HEK293T (cell line): ENCODE data around the gene FBXO24.
A peak's percentile ranks its signal among the peaks of the same experiment; 100 is the strongest.

ENCODE experiments used
- CTCF ChIA-PET: fragments of 350-600 bp; formaldehyde crosslinking; extraction: SDS; loops from one replicate; lab custom pipeline; 2021; ENCODE audit warnings: antibody characterized with exemption, inconsistent platforms; lab: Yijun Ruan, JAX
- POLR2A ChIA-PET: fragments of 350-600 bp; formaldehyde crosslinking; extraction: SDS; loops from one replicate; lab custom pipeline; 2020; ENCODE audit warnings: antibody characterized with exemption, inconsistent platforms; lab: Yijun Ruan, JAX
- DNase-seq: peaks from one replicate; pipeline ENCODE4 v3.0.0; 2012; ENCODE audit warnings: mixed read lengths; ENCODE audit errors: extremely low spot score
- ARNT ChIP-seq: fragments of 450-650 bp; IDR thresholded peaks from 2 replicates; pipeline ENCODE4 v1.6.1; 2017; ENCODE audit warnings: mild to moderate bottlenecking
- BHLHE40 ChIP-seq: fragments of 450-650 bp; IDR thresholded peaks from 2 replicates; pipeline ENCODE4 v1.6.1; 2016; ENCODE audit warnings: mild to moderate bottlenecking, moderate library complexity, borderline replicate concordance
- CTBP1 ChIP-seq: fragments of 450-650 bp; IDR thresholded peaks from 2 replicates; pipeline ENCODE4 v1.6.1; 2016; ENCODE audit warnings: borderline replicate concordance
- ELF4 ChIP-seq: fragments of 450-650 bp; IDR thresholded peaks from 2 replicates; pipeline ENCODE4 v1.6.1; 2017; ENCODE audit warnings: antibody characterized with exemption
- FOXA1 ChIP-seq: fragments of 450-650 bp; IDR thresholded peaks from 2 replicates; pipeline ENCODE4 v1.6.1; 2016; ENCODE audit warnings: mild to moderate bottlenecking
- FOXK2 ChIP-seq: fragments of 450-650 bp; IDR thresholded peaks from 2 replicates; pipeline ENCODE4 v1.6.1; 2016; ENCODE audit warnings: mild to moderate bottlenecking
- FOXM1 ChIP-seq: fragments of 450-650 bp; IDR thresholded peaks from 2 replicates; pipeline ENCODE4 v1.6.1; 2017; ENCODE audit warnings: mild to moderate bottlenecking, borderline replicate concordance
- HDGF ChIP-seq: fragments of 450-650 bp; IDR thresholded peaks from 2 replicates; pipeline ENCODE4 v1.6.1; 2017; ENCODE audit warnings: antibody characterized with exemption, borderline replicate concordance
- L3MBTL2 ChIP-seq: fragments of 450-650 bp; conservative IDR thresholded peaks from 2 replicates; pipeline ENCODE4 v1.6.1; 2016; ENCODE audit warnings: mild to moderate bottlenecking
- LEF1 ChIP-seq: fragments of 450-650 bp; IDR thresholded peaks from 2 replicates; pipeline ENCODE4 v1.6.1; 2017; ENCODE audit warnings: mild to moderate bottlenecking, borderline replicate concordance
- NFRKB ChIP-seq: fragments of 450-650 bp; IDR thresholded peaks from 2 replicates; pipeline ENCODE4 v1.6.1; 2016; ENCODE audit warnings: mild to moderate bottlenecking, moderate library complexity
- SP1 ChIP-seq: fragments of 450-650 bp; IDR thresholded peaks from 2 replicates; pipeline ENCODE4 v1.6.1; 2017
- SUZ12 ChIP-seq: fragments of 450-650 bp; IDR thresholded peaks from 2 replicates; pipeline ENCODE4 v1.6.1; 2016; ENCODE audit warnings: mild to moderate bottlenecking
- TARDBP ChIP-seq: fragments of 450-650 bp; IDR thresholded peaks from 2 replicates; pipeline ENCODE4 v1.6.1; 2016
- ZNF384 ChIP-seq: fragments of 450-650 bp; IDR thresholded peaks from 2 replicates; pipeline ENCODE4 v1.6.1; 2016
- TF ChIP-seq, protein P1 (sequence below): fragments of 450-650 bp; IDR thresholded peaks from 2 replicates; pipeline ENCODE4 v1.6.1; 2016

Gene FBXO24

GRCh38 chr7:100567751-100568175 lies 18.4 kb upstream of the FBXO24 start:
- POLR2A ChIA-PET, result interaction anchor here (0.9 to 1.4 kb wide), 2 partner anchors 19 to 123 kb away, joined by 3 to 4 read pairs; partner anchors contain the start of gene FBXO24
- no peak for DNase-seq
- CTCF ChIA-PET, result interaction anchor here (0.5 to 1.5 kb wide), 2 partner anchors 62 to 213 kb away, joined by 3 read pairs; no protein-coding TSS in a partner anchor
- TF ChIP-seq FOXM1 (no peak), ELF4 (no peak), FOXA1 (no peak), NFRKB (no peak), ZNF384 (no peak), HDGF (no peak), SP1 (no peak), LEF1 (no peak), FOXK2 (no peak), L3MBTL2 (no peak), SUZ12 (no peak)
- TF ChIP-seq, protein P1, sequence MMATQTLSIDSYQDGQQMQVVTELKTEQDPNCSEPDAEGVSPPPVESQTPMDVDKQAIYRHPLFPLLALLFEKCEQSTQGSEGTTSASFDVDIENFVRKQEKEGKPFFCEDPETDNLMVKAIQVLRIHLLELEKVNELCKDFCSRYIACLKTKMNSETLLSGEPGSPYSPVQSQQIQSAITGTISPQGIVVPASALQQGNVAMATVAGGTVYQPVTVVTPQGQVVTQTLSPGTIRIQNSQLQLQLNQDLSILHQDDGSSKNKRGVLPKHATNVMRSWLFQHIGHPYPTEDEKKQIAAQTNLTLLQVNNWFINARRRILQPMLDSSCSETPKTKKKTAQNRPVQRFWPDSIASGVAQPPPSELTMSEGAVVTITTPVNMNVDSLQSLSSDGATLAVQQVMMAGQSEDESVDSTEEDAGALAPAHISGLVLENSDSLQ, result no peak

DNA sequence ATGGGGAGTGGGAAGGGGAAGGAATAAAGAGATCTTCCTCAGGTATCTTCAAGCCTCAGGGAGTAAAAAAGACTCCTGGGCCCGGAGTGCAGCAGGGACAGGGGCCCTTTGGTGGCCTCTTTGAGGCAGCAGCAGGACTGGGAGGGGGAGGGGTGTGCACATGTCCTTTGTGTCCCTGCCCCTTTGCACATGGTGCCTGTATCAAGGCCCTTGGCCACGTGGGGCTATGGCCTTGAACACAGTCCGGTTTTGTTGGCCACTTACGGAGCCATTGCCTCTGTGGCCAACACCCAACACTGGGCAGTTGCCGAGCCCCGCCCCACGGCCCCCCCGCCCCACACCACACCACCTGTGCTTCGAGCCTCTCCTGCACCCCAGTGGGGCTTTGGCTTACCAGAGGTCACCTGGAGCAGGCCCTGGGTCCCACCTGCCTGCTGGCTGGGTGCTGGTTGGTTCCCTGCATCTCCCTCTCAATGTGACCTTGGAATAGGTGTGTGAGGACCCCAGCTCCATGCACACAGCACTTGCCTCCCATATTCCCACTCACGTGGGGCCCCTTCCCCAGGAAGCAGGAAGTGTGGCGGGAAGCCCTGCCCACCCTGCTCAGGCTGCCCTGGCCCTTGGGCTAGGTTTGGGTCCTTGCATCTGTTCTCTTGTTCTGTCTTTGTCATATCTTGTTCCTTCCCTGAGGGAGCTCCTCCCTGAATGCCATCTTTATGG lies 17.8 kb upstream of the FBXO24 start:
- DNase-seq, result no peak
- TF ChIP-seq FOXA1, result no peak
- TF ChIP-seq LEF1, result no peak
- no peak for TF ChIP-seq NFRKB
- TF ChIP-seq HDGF, result no peak
- no peak for TF ChIP-seq ZNF384
- ChIA-PET CTCF (interaction anchor here (0.5 to 0.9 kb wide), 5 partner anchors 10 to 391 kb away, joined by 3 to 5 read pairs (median 3); partner anchors contain the start of genes FBXO24, GPC2, LRCH4 and STAG3), POLR2A (interaction anchor here (0.9 to 1.5 kb wide), 3 partner anchors 16 to 124 kb away, joined by 3 to 5 read pairs (median 3); partner anchors contain the start of gene FBXO24)

- CTCF ChIA-PET, result interaction anchor here (0.6 to 0.9 kb wide), 5 partner anchors 9 to 392 kb away, joined by 3 to 5 read pairs (median 3); partner anchors contain the start of genes FBXO24, GPC2, LRCH4 and STAG3
- peak; percentile 50 for DNase-seq
- POLR2A ChIA-PET, result interaction anchor here (0.9 to 1.5 kb wide), 3 partner anchors 15 to 124 kb away, joined by 3 to 5 read pairs (median 3); partner anchors contain the start of gene FBXO24
- TF ChIP-seq FOXK2 (no peak), ARNT (no peak), SUZ12 (no peak), FOXA1 (no peak), BHLHE40 (no peak), NFRKB (no peak), TARDBP (no peak), SP1 (no peak)
- TF ChIP-seq, protein P1, result no peak
Measured at GRCh38 chr7:100568896-100569844, 17.0 kb upstream of the FBXO24 start.

DNA sequence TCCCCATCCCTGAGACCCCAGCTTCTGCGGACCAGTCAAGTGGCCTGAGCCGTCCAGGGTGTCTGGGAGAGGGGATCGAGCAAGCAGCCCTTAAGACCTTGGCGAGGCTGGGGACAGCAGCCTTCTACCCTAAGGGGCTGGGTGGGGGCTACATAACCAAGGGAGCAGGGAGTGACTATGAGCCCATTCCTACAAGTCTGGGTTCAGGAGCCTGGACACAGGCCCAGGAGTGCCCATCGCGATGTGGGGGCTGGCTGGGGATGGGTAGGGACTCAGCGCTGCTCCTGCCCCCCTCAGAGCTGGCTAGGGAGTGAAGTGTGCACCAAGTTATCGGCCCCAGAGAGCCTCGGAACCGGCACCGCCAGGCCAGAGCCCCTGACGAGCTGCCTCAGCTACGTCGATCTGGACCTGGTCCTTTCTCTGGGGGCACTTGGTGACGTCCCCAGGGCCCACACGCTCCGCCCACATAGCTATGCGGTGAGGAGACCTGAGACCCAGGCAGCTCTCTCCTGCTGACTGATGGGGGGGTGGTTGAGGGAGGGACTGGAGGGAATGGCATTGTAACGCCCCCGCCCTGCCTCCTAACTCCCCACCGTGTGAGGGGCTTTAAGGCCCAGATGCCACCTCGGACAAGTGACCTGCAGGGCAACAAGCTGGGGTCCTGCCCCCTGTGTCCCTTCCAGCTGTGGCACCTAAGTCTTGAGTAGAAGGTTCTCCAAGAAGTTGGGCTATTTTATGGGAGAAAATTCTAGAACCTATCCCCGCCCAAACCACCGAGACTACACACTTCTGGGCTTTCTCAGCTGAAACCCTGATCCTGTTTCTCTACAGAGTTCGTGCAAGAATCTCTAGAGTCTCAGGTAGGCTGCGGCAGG lies 14.9 kb upstream of the FBXO24 start:
- ChIA-PET CTCF (no interaction called here), POLR2A (interaction anchor here (1.9 kb wide), 1 partner anchor 15 kb away, joined by 10 read pairs; the partner anchor contains the start of genes FBXO24 and LRCH4)
- DNase-seq, result no peak
- TF ChIP-seq FOXK2 (no peak), SP1 (no peak), LEF1 (no peak), FOXA1 (no peak), SUZ12 (no peak), ELF4 (no peak), NFRKB (no peak), TARDBP (no peak), BHLHE40 (no peak), HDGF (no peak), FOXM1 (no peak), ZNF384 (no peak; the same call in 1 of the 2 replicates), CTBP1 (no peak), L3MBTL2 (no peak), ARNT (no peak)
- TF ChIP-seq, protein P1, result no peak

- ChIA-PET CTCF (no interaction called here), POLR2A (interaction anchor here (1.9 kb wide), 1 partner anchor 14 kb away, joined by 10 read pairs; the partner anchor contains the start of genes FBXO24 and LRCH4)
- no peak for DNase-seq
- TF ChIP-seq NFRKB (no peak), CTBP1 (no peak), ARNT (no peak), FOXA1 (no peak), LEF1 (no peak), ZNF384 (no peak), SUZ12 (no peak), BHLHE40 (no peak), HDGF (no peak), SP1 (no peak), FOXM1 (no peak), FOXK2 (no peak), ELF4 (no peak), L3MBTL2 (no peak), TARDBP (no peak)
- TF ChIP-seq, protein P1, result no peak
Measured at GRCh38 chr7:100571829-100572116, 14.4 kb upstream of the FBXO24 start.
